Endodermal cell (in vitro differentiated cells): Measurements from ENCODE around the gene TNPO3. TPM values are rescaled to one million over a fixed set of nuclear protein-coding genes. Genes with fewer than 3 reads are reported as not detected.
A peak's percentile ranks its signal among the peaks of the same experiment; 100 is the strongest.

ENCODE experiments used
- DNase-seq: peaks from one replicate; pipeline ENCODE4 v3.0.0-alpha.2; 2017
- H3K27ac ChIP-seq: 2 replicates; pipeline ENCODE4 v1.5.1; 2013; ENCODE audit warnings: mild to moderate bottlenecking, low read depth, low read length, moderate library complexity
- H3K27me3 ChIP-seq: 2 replicates; pipeline ENCODE4 v1.6.1; 2013; ENCODE audit warnings: mild to moderate bottlenecking, low read length, moderate library complexity; ENCODE audit not compliant: insufficient read depth, control insufficient read depth, poor library complexity, severe bottlenecking
- H3K36me3 ChIP-seq: 2 replicates; pipeline ENCODE4 v1.7.0; 2013; ENCODE audit warnings: mild to moderate bottlenecking, low read length, moderate library complexity; ENCODE audit not compliant: control insufficient read depth, insufficient read depth
- H3K4me1 ChIP-seq: one replicate; pipeline ENCODE4 v1.7.0; 2013; ENCODE audit warnings: low read length; ENCODE audit not compliant: control insufficient read depth, insufficient read depth
- H3K4me3 ChIP-seq: 2 replicates; pipeline ENCODE4 v1.5.1; 2013; ENCODE audit warnings: mild to moderate bottlenecking, low read length, moderate library complexity
- H3K9ac ChIP-seq: 2 replicates; pipeline ENCODE4 v1.6.1; 2013; ENCODE audit warnings: mild to moderate bottlenecking, low read length, moderate library complexity; ENCODE audit not compliant: poor library complexity, severe bottlenecking; ENCODE audit errors: extremely low read depth
- H3K9me3 ChIP-seq: 2 replicates; pipeline ENCODE4 v1.6.1; 2013; ENCODE audit warnings: mild to moderate bottlenecking, low read length, moderate library complexity; ENCODE audit not compliant: control insufficient read depth
- H3K27ac Mint-ChIP-seq: 2 replicates; pipeline ENCODE4 v1.8.0; 2020; ENCODE audit warnings: mixed read lengths
- H3K27me3 Mint-ChIP-seq: 2 replicates; pipeline ENCODE4 v1.8.0; 2021; ENCODE audit warnings: mild to moderate bottlenecking, mixed read lengths; ENCODE audit not compliant: insufficient read depth
- H3K36me3 Mint-ChIP-seq: 2 replicates; pipeline ENCODE4 v1.8.0; 2020; ENCODE audit warnings: low read depth, mixed read lengths
- H3K4me1 Mint-ChIP-seq: 2 replicates; pipeline ENCODE4 v1.8.0; 2020; ENCODE audit warnings: mixed read lengths
- H3K4me3 Mint-ChIP-seq: 2 replicates; pipeline ENCODE4 v1.8.0; 2020; ENCODE audit warnings: mild to moderate bottlenecking, moderate library complexity, mixed read lengths
- H3K9me3 Mint-ChIP-seq: 2 replicates; pipeline ENCODE4 v1.8.0; 2020; ENCODE audit warnings: mild to moderate bottlenecking, mixed read lengths
- WGBS, 2 experiments: methylation state at CpG; one replicate each; pipeline versions ENCODE4 v1.1.5 to v1.1.7; 2013; ENCODE audit warnings: missing lambda C conversion rate in 2 of 2, mixed read lengths in 1 of 2; ENCODE audit not compliant: insufficient coverage in 1 of 2, insufficient read length in 1 of 2; 5-methylcytosine and 5-hydroxymethylcytosine counted together
- total RNA-seq, 2 donors: library from RNA; stranded (reverse); fragmentation: NEBNext Ultra II Directional in 1 of 2; extraction: Animal tissue kit (Norgen Biotek cat#: 25700) in 1 of 2; gene quantifications; 2 replicates in 1 of 2; 3 replicates in 1 of 2; pipeline ENCODE4 v1.2.1, GENCODE V29; 2021
- TF ChIP-seq, protein P1 (sequence below): fragments of 200-600 bp; sonication (generic); conservative IDR thresholded peaks from 2 replicates; pipeline ENCODE4 v1.5.0; 2021; ENCODE audit warnings: antibody characterized with exemption, mild to moderate bottlenecking

TNPO3 gene
- total RNA-seq, 2 donors from 2014 or later: 68.0 to 73.1 TPM

DNA sequence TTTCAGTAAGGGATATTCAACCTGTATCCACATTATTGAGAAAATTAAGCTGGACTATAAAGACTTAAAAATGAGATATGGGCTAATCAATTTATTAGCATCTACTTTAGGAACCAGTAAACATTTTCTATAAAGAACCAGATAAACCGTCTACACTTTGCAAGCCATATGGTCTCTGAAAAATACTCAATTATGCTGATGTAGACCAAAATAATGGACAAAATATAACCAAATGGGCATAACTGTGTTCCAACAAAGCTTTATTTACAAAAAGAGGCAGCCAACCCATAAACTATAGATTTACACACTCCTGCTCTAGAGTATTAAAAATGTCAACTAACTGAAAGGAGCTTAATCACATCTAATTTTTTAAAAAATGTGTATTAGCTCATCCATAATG lies 42.3 kb downstream of the TNPO3 start:
- no peaks in the 10 kb centered on the region for H3K4me1 ChIP-seq
- H3K4me3 Mint-ChIP-seq: no peak overlapping the region
- no peak for DNase-seq
- H3K36me3 Mint-ChIP-seq: peaks cover 49% of the 10 kb centered on the region
- no peaks in the 10 kb centered on the region for H3K4me1 Mint-ChIP-seq
- H3K4me3 ChIP-seq: no peak overlapping the region
- 96 to 100% methylated on average over 1 of the region's 1 CpG for WGBS, 2 experiments
- H3K9me3 ChIP-seq: no peaks in the 10 kb centered on the region
- H3K27ac ChIP-seq: no peak overlapping the region
- no peaks in the 10 kb centered on the region for H3K27me3 ChIP-seq
- H3K27ac Mint-ChIP-seq: no peak overlapping the region
- H3K9ac ChIP-seq: no peak overlapping the region
- no peaks in the 10 kb centered on the region for H3K9me3 Mint-ChIP-seq
- no peaks in the 10 kb centered on the region for H3K27me3 Mint-ChIP-seq
- H3K36me3 ChIP-seq: peaks cover 71% of the 10 kb centered on the region
- TF ChIP-seq, protein P1, sequence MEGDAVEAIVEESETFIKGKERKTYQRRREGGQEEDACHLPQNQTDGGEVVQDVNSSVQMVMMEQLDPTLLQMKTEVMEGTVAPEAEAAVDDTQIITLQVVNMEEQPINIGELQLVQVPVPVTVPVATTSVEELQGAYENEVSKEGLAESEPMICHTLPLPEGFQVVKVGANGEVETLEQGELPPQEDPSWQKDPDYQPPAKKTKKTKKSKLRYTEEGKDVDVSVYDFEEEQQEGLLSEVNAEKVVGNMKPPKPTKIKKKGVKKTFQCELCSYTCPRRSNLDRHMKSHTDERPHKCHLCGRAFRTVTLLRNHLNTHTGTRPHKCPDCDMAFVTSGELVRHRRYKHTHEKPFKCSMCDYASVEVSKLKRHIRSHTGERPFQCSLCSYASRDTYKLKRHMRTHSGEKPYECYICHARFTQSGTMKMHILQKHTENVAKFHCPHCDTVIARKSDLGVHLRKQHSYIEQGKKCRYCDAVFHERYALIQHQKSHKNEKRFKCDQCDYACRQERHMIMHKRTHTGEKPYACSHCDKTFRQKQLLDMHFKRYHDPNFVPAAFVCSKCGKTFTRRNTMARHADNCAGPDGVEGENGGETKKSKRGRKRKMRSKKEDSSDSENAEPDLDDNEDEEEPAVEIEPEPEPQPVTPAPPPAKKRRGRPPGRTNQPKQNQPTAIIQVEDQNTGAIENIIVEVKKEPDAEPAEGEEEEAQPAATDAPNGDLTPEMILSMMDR: no peak

DNA sequence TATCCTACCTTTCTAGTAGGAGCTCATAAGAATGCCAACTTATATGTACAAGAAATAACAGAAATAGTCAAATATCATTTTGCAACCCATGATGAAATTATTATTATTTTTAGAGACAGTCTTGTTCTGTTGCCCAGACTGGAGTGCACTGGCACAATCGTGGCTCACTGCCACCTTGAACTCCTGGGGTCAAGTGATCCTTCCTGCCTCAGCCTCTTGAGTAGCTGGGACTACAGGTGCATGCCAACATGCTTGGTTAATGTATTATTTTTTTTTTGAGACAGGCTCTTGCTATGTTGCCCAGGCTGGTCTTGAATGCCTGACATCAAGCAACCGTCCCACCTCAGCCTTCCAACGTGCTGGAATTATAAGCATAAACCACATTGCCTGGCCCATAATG lies 44.8 kb downstream of the TNPO3 start:
- Mint-ChIP-seq H3K9me3 (no peaks in the 10 kb centered on the region), H3K4me1 (no peaks in the 10 kb centered on the region), H3K27me3 (no peaks in the 10 kb centered on the region), H3K4me3 (no peak overlapping the region), H3K36me3 (peaks cover 55% of the 10 kb centered on the region), H3K27ac (no peak overlapping the region)
- Histone ChIP-seq H3K27me3 (no peaks in the 10 kb centered on the region), H3K4me1 (no peaks in the 10 kb centered on the region), H3K27ac (no peak overlapping the region), H3K4me3 (no peak overlapping the region), H3K9me3 (no peaks in the 10 kb centered on the region), H3K9ac (no peak overlapping the region), H3K36me3 (peaks cover 72% of the 10 kb centered on the region)
- TF ChIP-seq, protein P1: no peak
- WGBS, 2 experiments: 94% methylated on average over 3 of the region's 3 CpGs; no CpG with 5 or more reads in 1 of the 2 experiments
- no peak for DNase-seq

DNA sequence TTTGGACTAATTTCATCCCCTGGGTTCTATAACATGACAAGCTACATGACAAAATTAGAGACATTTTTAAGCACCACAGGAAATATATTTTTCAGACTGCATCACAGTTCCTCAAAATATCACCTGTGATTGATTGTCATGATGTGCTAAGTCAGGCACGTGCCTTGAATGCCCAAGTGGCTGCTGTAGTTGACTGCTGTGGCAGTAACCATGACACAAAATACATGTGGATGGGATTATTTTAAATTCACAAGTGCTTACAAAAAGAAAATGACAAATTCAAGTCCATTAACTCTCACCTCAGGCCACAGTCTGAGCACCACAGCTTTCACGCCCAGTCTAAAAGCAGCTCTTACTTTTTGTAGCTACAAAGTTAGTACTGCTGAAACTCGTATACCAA lies 45.5 kb downstream of the TNPO3 start:
- H3K27ac ChIP-seq: no peak overlapping the region
- no peak overlapping the region for H3K4me3 ChIP-seq
- peaks cover 72% of the 10 kb centered on the region for H3K36me3 ChIP-seq
- Mint-ChIP-seq H3K4me1 (no peaks in the 10 kb centered on the region), H3K4me3 (no peak overlapping the region), H3K36me3 (peaks cover 53% of the 10 kb centered on the region), H3K9me3 (no peaks in the 10 kb centered on the region), H3K27ac (peak overlapping the region; percentile 7), H3K27me3 (no peaks in the 10 kb centered on the region)
- TF ChIP-seq, protein P1: no peak
- H3K9ac ChIP-seq: no peak overlapping the region
- no peaks in the 10 kb centered on the region for H3K9me3 ChIP-seq
- WGBS, 2 experiments: 90 to 100% methylated on average over 2 to 3 of the region's 3 CpGs
- DNase-seq: no peak
- H3K4me1 ChIP-seq: no peaks in the 10 kb centered on the region
- no peaks in the 10 kb centered on the region for H3K27me3 ChIP-seq
